HEK293 (cell line): ENCODE results near the gene S100A1.

ENCODE experiments used
- CTCF ChIA-PET: fragments of 350-600 bp; formaldehyde crosslinking; extraction: SDS; loops from one replicate; lab custom pipeline; 2021; ENCODE audit warnings: antibody characterized with exemption; lab: Yijun Ruan, JAX
- POLR2A ChIA-PET: fragments of 300-600 bp; formaldehyde crosslinking; extraction: SDS; loops from one replicate; lab custom pipeline; 2020; ENCODE audit warnings: antibody characterized with exemption, inconsistent platforms; lab: Yijun Ruan, JAX
- H3K27ac ChIP-seq: fragments of 200-500 bp; sonication (Bioruptor generic); 2 replicates; pipeline ENCODE4 v1.5.1; 2014; ENCODE audit warnings: low read depth, low read length, control low read depth, inconsistent platforms; ENCODE audit errors: extremely low read depth
- H3K36me3 ChIP-seq, 2 experiments: fragments of 200-500 bp in 1 of 2; sonication (Bioruptor generic) in 1 of 2; 1 replicate in 1 of 2; 2 replicates in 1 of 2; pipeline ENCODE4 v1.5.1; 2014 to 2017; ENCODE audit warnings: inconsistent platforms in 2 of 2, low read length in 2 of 2; ENCODE audit not compliant: control insufficient read depth in 2 of 2, insufficient read depth in 1 of 2
- H3K4me1 ChIP-seq: fragments of 200-500 bp; sonication (Bioruptor generic); 2 replicates; pipeline ENCODE4 v1.5.1; 2014; ENCODE audit warnings: mild to moderate bottlenecking, low read length, inconsistent platforms; ENCODE audit not compliant: control insufficient read depth, insufficient read depth
- H3K4me3 ChIP-seq: 2 replicates; pipeline ENCODE4 v1.5.1; 2011; ENCODE audit warnings: low read depth, mild to moderate bottlenecking, control low read depth, low read length, moderate library complexity
- H3K9me3 ChIP-seq: fragments of 200-500 bp; sonication (Bioruptor generic); 2 replicates; pipeline ENCODE4 v1.5.1; 2014; ENCODE audit warnings: low read depth, low read length, inconsistent platforms; ENCODE audit not compliant: control insufficient read depth, insufficient read depth
- BCL11A ChIP-seq: fragments of 450-650 bp; formaldehyde crosslinking; IDR thresholded peaks from 2 replicates; pipeline ENCODE4 v1.5.1; 2016; ENCODE audit warnings: low read depth, missing biosample characterization, missing genetic modification characterization
- GLI2 ChIP-seq: fragments of 450-650 bp; formaldehyde crosslinking; IDR thresholded peaks from 2 replicates; pipeline ENCODE4; 2017; ENCODE audit warnings: missing biosample characterization, missing genetic modification characterization, low read depth, borderline replicate concordance
- KLF16 ChIP-seq: fragments of 450-650 bp; formaldehyde crosslinking; IDR thresholded peaks from 2 replicates; pipeline ENCODE4 v1.5.1; 2017; ENCODE audit warnings: missing biosample characterization, missing genetic modification characterization
- PRDM1 ChIP-seq: fragments of 450-650 bp; formaldehyde crosslinking; IDR thresholded peaks from 2 replicates; pipeline ENCODE4; 2016; ENCODE audit warnings: missing biosample characterization, missing genetic modification characterization
- YY2 ChIP-seq: fragments of 450-650 bp; formaldehyde crosslinking; IDR thresholded peaks from 2 replicates; pipeline ENCODE4 v1.5.1; 2016; ENCODE audit warnings: missing biosample characterization, missing genetic modification characterization
- ZFP41 ChIP-seq: fragments of 450-650 bp; formaldehyde crosslinking; IDR thresholded peaks from 2 replicates; pipeline ENCODE4 v1.5.1; 2016; ENCODE audit warnings: missing biosample characterization, missing genetic modification characterization, borderline replicate concordance
- ZFP69B ChIP-seq: fragments of 450-650 bp; formaldehyde crosslinking; IDR thresholded peaks from 2 replicates; pipeline ENCODE4 v1.5.1; 2016; ENCODE audit warnings: missing biosample characterization, missing genetic modification characterization
- ZNF121 ChIP-seq: fragments of 450-650 bp; formaldehyde crosslinking; IDR thresholded peaks from 2 replicates; pipeline ENCODE4 v1.5.1; 2016; ENCODE audit warnings: missing biosample characterization, missing genetic modification characterization
- ZNF133 ChIP-seq: fragments of 450-650 bp; formaldehyde crosslinking; IDR thresholded peaks from 2 replicates; pipeline ENCODE4 v1.5.1; 2016; ENCODE audit warnings: missing biosample characterization, missing genetic modification characterization
- ZNF16 ChIP-seq: fragments of 450-650 bp; formaldehyde crosslinking; IDR thresholded peaks from 2 replicates; pipeline ENCODE4 v1.5.1; 2016; ENCODE audit warnings: low read depth, missing biosample characterization, missing genetic modification characterization
- ZNF211 ChIP-seq: fragments of 450-650 bp; formaldehyde crosslinking; IDR thresholded peaks from 2 replicates; pipeline ENCODE4 v1.5.1; 2016; ENCODE audit warnings: low read depth, missing biosample characterization, missing genetic modification characterization
- ZNF221 ChIP-seq: fragments of 450-650 bp; formaldehyde crosslinking; IDR thresholded peaks from 2 replicates; pipeline ENCODE4 v1.5.1; 2017; ENCODE audit warnings: missing biosample characterization, missing genetic modification characterization, borderline replicate concordance
- ZNF350 ChIP-seq: fragments of 450-650 bp; formaldehyde crosslinking; IDR thresholded peaks from 2 replicates; pipeline ENCODE4 v1.5.0; 2017; ENCODE audit warnings: missing biosample characterization, mild to moderate bottlenecking, missing genetic modification characterization
- ZNF366 ChIP-seq: fragments of 450-650 bp; formaldehyde crosslinking; conservative IDR thresholded peaks from 2 replicates; pipeline ENCODE4 v1.5.1; 2016; ENCODE audit warnings: missing biosample characterization, missing genetic modification characterization
- ZNF37A ChIP-seq: fragments of 450-650 bp; IDR thresholded peaks from 2 replicates; pipeline ENCODE4 v1.5.1; 2018; ENCODE audit warnings: missing biosample characterization, missing genetic modification characterization
- ZNF555 ChIP-seq: fragments of 450-650 bp; formaldehyde crosslinking; conservative IDR thresholded peaks from 2 replicates; pipeline ENCODE4 v1.5.1; 2017; ENCODE audit warnings: missing biosample characterization, mild to moderate bottlenecking, missing genetic modification characterization, inconsistent platforms
- ZNF623 ChIP-seq: fragments of 450-650 bp; formaldehyde crosslinking; IDR thresholded peaks from 2 replicates; pipeline ENCODE4 v1.5.1; 2016; ENCODE audit warnings: missing biosample characterization, missing genetic modification characterization
- ZNF654 ChIP-seq: fragments of 450-650 bp; formaldehyde crosslinking; IDR thresholded peaks from 2 replicates; pipeline ENCODE4 v1.5.1; 2016; ENCODE audit warnings: low read depth, missing biosample characterization, missing genetic modification characterization
- ZNF677 ChIP-seq: fragments of 450-650 bp; IDR thresholded peaks from 2 replicates; pipeline ENCODE4 v1.5.0; 2018; ENCODE audit warnings: missing biosample characterization, mild to moderate bottlenecking, missing genetic modification characterization, moderate library complexity
- ZNF843 ChIP-seq: fragments of 450-650 bp; formaldehyde crosslinking; IDR thresholded peaks from 2 replicates; pipeline ENCODE4 v1.5.1; 2016; ENCODE audit warnings: missing biosample characterization, missing genetic modification characterization
- ZSCAN16 ChIP-seq: fragments of 450-650 bp; formaldehyde crosslinking; IDR thresholded peaks from 2 replicates; pipeline ENCODE4 v1.5.1; 2016; ENCODE audit warnings: missing biosample characterization, missing genetic modification characterization
- ZSCAN23 ChIP-seq: fragments of 450-650 bp; formaldehyde crosslinking; IDR thresholded peaks from 2 replicates; pipeline ENCODE4 v1.5.1; 2016; ENCODE audit warnings: missing biosample characterization, missing genetic modification characterization
- ZXDB ChIP-seq: fragments of 450-650 bp; formaldehyde crosslinking; IDR thresholded peaks from 2 replicates; pipeline ENCODE4 v1.5.1; 2016; ENCODE audit warnings: missing biosample characterization, missing genetic modification characterization
- TF ChIP-seq, protein P1 (sequence below): sonication (generic); formaldehyde crosslinking; IDR thresholded peaks from 2 replicates; pipeline ENCODE4 v1.8.1; 2022; ENCODE audit warnings: mild to moderate bottlenecking, moderate library complexity, missing genetic modification reagents
- TF ChIP-seq, protein P2 (sequence below): fragments of 450-650 bp; formaldehyde crosslinking; IDR thresholded peaks from 2 replicates; pipeline ENCODE4 v1.5.1; 2016; ENCODE audit warnings: missing biosample characterization, missing genetic modification characterization
- TF ChIP-seq, protein P3 (sequence below): fragments of 450-650 bp; formaldehyde crosslinking; IDR thresholded peaks from 2 replicates; pipeline ENCODE4 v1.5.1; 2016; ENCODE audit warnings: missing biosample characterization, missing genetic modification characterization, low read depth
- TF ChIP-seq, protein P4 (sequence below): fragments of 450-650 bp; formaldehyde crosslinking; IDR thresholded peaks from 2 replicates; pipeline ENCODE4 v1.5.1; 2016; ENCODE audit warnings: missing biosample characterization, missing genetic modification characterization
- TF ChIP-seq, protein P5 (sequence below): fragments of 450-650 bp; formaldehyde crosslinking; IDR thresholded peaks from 2 replicates; pipeline ENCODE4 v1.5.1; 2016; ENCODE audit warnings: missing biosample characterization, missing genetic modification characterization

The S100A1 gene

DNA sequence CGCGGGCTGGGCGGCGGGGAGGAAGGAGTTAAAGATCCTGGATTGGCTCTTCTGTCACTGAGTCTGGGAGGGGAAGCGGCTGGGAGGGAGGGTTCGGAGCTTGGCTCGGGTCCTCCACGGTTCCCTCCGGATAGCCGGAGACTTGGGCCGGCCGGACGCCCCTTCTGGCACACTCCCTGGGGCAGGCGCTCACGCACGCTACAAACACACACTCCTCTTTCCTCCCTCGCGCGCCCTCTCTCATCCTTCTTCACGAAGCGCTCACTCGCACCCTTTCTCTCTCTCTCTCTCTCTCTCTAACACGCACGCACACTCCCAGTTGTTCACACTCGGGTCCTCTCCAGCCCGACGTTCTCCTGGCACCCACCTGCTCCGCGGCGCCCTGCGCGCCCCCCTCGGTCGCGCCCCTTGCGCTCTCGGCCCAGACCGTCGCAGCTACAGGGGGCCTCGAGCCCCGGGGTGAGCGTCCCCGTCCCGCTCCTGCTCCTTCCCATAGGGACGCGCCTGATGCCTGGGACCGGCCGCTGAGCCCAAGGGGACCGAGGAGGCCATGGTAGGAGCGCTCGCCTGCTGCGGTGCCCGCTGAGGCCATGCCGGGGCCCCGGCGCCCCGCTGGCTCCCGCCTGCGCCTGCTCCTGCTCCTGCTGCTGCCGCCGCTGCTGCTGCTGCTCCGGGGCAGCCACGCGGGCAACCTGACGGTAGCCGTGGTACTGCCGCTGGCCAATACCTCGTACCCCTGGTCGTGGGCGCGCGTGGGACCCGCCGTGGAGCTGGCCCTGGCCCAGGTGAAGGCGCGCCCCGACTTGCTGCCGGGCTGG, 50.5 kb downstream of the S100A1 start, which contains the start of gene NPR1:
Gene NPR1 (plus strand): TSS at position 170 of the 818 bp plus-strand sequence. CDS start 421 bp downstream, at position 591.
- Histone ChIP-seq H3K36me3 (no peaks in the 10 kb centered on the region), H3K4me1 (no peaks in the 10 kb centered on the region; the same call in 1 of the 2 replicates), H3K27ac (no peak within 1 kb of the TSS; the same call in 1 of the 2 replicates), H3K4me3 (peak within 1 kb of the TSS; percentile 42), H3K9me3 (no peaks in the 10 kb centered on the region)
- ChIA-PET POLR2A (interaction anchor here (1.3 kb wide), 2 partner anchors 49 to 311 kb away, joined by 5 read pairs; partner anchors contain the start of genes INTS3 and RPS27), CTCF (interaction anchor here (0.6 to 6.0 kb wide), 20 partner anchors 19 to 307 kb away, joined by 3 to 55 read pairs (median 4); partner anchors contain the start of genes CREB3L4, INTS3 and RAB13)
- TF ChIP-seq GLI2 (tag by site-specific recombination) (no peak), ZNF121 (tag by site-specific recombination) (no peak), ZNF843 (tag by site-specific recombination) (no peak), BCL11A (tag by site-specific recombination) (no peak), ZXDB (tag by site-specific recombination) (peak; percentile 44; the same call in 1 of the 2 replicates), ZNF654 (no peak), ZNF37A (tag by site-specific recombination) (no peak), ZSCAN16 (tag by site-specific recombination) (no peak), KLF16 (tag by site-specific recombination) (peak; percentile 88), ZNF221 (tag by site-specific recombination) (no peak), ZNF366 (tag by site-specific recombination) (peak; percentile 91), ZNF16 (no peak), ZNF211 (no peak), ZFP41 (no peak), ZNF677 (tag by site-specific recombination) (no peak), PRDM1 (tag by site-specific recombination) (peak; percentile 79), ZSCAN23 (tag by site-specific recombination) (peak; percentile 71; the same call in 1 of the 2 replicates), YY2 (tag by site-specific recombination) (no peak), ZNF623 (tag by site-specific recombination) (no peak), ZNF350 (tag by site-specific recombination) (no peak), ZFP69B (tag by site-specific recombination) (no peak), ZNF555 (tag by site-specific recombination) (no peak), ZNF133 (tag by site-specific recombination) (0 out of 2 replicates have a peak, but pooled peaks have one; percentile 27)
- TF ChIP-seq, protein P1, sequence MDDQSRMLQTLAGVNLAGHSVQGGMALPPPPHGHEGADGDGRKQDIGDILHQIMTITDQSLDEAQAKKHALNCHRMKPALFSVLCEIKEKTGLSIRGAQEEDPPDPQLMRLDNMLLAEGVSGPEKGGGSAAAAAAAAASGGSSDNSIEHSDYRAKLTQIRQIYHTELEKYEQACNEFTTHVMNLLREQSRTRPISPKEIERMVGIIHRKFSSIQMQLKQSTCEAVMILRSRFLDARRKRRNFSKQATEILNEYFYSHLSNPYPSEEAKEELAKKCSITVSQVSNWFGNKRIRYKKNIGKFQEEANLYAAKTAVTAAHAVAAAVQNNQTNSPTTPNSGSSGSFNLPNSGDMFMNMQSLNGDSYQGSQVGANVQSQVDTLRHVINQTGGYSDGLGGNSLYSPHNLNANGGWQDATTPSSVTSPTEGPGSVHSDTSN (CRISPR knock-in tag): no peak
- TF ChIP-seq, protein P2, sequence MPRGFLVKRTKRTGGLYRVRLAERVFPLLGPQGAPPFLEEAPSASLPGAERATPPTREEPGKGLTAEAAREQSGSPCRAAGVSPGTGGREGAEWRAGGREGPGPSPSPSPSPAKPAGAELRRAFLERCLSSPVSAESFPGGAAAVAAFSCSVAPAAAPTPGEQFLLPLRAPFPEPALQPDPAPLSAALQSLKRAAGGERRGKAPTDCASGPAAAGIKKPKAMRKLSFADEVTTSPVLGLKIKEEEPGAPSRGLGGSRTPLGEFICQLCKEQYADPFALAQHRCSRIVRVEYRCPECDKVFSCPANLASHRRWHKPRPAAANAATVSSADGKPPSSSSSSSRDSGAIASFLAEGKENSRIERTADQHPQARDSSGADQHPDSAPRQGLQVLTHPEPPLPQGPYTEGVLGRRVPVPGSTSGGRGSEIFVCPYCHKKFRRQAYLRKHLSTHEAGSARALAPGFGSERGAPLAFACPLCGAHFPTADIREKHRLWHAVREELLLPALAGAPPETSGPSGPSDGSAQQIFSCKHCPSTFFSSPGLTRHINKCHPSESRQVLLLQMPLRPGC (tag by site-specific recombination): no peak
- TF ChIP-seq, protein P3, sequence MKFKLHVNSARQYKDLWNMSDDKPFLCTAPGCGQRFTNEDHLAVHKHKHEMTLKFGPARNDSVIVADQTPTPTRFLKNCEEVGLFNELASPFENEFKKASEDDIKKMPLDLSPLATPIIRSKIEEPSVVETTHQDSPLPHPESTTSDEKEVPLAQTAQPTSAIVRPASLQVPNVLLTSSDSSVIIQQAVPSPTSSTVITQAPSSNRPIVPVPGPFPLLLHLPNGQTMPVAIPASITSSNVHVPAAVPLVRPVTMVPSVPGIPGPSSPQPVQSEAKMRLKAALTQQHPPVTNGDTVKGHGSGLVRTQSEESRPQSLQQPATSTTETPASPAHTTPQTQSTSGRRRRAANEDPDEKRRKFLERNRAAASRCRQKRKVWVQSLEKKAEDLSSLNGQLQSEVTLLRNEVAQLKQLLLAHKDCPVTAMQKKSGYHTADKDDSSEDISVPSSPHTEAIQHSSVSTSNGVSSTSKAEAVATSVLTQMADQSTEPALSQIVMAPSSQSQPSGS (tag by site-specific recombination): no peak
- TF ChIP-seq, protein P4, sequence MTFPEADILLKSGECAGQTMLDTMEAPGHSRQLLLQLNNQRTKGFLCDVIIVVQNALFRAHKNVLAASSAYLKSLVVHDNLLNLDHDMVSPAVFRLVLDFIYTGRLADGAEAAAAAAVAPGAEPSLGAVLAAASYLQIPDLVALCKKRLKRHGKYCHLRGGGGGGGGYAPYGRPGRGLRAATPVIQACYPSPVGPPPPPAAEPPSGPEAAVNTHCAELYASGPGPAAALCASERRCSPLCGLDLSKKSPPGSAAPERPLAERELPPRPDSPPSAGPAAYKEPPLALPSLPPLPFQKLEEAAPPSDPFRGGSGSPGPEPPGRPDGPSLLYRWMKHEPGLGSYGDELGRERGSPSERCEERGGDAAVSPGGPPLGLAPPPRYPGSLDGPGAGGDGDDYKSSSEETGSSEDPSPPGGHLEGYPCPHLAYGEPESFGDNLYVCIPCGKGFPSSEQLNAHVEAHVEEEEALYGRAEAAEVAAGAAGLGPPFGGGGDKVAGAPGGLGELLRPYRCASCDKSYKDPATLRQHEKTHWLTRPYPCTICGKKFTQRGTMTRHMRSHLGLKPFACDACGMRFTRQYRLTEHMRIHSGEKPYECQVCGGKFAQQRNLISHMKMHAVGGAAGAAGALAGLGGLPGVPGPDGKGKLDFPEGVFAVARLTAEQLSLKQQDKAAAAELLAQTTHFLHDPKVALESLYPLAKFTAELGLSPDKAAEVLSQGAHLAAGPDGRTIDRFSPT: no peak
- TF ChIP-seq, protein P5, sequence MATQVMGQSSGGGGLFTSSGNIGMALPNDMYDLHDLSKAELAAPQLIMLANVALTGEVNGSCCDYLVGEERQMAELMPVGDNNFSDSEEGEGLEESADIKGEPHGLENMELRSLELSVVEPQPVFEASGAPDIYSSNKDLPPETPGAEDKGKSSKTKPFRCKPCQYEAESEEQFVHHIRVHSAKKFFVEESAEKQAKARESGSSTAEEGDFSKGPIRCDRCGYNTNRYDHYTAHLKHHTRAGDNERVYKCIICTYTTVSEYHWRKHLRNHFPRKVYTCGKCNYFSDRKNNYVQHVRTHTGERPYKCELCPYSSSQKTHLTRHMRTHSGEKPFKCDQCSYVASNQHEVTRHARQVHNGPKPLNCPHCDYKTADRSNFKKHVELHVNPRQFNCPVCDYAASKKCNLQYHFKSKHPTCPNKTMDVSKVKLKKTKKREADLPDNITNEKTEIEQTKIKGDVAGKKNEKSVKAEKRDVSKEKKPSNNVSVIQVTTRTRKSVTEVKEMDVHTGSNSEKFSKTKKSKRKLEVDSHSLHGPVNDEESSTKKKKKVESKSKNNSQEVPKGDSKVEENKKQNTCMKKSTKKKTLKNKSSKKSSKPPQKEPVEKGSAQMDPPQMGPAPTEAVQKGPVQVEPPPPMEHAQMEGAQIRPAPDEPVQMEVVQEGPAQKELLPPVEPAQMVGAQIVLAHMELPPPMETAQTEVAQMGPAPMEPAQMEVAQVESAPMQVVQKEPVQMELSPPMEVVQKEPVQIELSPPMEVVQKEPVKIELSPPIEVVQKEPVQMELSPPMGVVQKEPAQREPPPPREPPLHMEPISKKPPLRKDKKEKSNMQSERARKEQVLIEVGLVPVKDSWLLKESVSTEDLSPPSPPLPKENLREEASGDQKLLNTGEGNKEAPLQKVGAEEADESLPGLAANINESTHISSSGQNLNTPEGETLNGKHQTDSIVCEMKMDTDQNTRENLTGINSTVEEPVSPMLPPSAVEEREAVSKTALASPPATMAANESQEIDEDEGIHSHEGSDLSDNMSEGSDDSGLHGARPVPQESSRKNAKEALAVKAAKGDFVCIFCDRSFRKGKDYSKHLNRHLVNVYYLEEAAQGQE: 0 out of 2 replicates have a peak, but pooled peaks have one; percentile 40
